GM19455 (cell line): ENCODE results near the gene SARS1.

Source experiments
- ATAC-seq: cut with Tn5 transposase; IDR thresholded peaks from one replicate; pipeline ENCODE4 v1.9.1; 2021; ENCODE audit not compliant: unreplicated experiment

Gene SARS1

DNA sequence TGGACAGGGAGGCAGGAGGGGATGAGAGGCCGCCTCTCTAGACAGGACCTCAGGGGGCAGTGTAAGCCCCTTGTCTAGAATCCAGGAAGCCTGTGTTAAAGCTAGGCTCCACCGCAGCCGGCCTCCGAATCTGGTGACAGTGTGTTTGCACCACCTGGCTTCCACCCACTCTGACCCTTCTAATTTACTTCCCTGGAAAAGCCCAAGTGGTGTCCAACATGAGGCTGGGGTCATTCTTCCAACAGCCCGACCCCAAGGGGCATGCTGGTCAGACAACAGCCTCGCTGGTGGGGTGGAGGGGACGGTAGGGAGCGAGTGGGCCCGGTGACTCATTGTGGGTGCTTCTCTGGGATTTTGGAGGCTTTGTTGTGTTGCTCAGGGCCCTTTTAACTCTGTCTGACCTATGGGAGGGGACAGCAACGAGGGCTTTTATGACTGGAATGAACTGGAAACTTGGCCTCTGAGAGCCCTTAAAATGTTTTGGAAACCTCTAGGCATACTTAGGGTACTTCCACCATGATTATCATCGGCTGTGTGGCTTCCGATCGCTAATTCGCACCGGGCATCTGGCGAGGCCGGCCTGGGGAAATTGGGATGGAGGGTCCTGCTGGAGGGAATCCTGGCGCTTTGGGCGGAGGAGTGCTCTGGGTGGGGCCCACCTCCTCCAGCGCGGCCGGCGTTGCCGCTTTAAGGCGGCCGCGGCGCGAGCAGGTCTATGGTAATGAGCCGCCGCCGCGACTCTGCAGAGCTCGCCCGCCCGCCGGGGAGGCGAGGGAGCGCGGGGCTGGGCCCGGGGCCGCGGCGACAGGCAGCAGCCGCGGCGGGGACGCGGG is 35.3 kb downstream of the SARS1 start, which contains the start of gene CELSR2:
TSS of gene CELSR2 (plus strand) at position 743 of the 833 bp plus-strand sequence. CDS start 541 bp downstream, outside the sequence.
- ATAC-seq: peak; percentile 71

DNA sequence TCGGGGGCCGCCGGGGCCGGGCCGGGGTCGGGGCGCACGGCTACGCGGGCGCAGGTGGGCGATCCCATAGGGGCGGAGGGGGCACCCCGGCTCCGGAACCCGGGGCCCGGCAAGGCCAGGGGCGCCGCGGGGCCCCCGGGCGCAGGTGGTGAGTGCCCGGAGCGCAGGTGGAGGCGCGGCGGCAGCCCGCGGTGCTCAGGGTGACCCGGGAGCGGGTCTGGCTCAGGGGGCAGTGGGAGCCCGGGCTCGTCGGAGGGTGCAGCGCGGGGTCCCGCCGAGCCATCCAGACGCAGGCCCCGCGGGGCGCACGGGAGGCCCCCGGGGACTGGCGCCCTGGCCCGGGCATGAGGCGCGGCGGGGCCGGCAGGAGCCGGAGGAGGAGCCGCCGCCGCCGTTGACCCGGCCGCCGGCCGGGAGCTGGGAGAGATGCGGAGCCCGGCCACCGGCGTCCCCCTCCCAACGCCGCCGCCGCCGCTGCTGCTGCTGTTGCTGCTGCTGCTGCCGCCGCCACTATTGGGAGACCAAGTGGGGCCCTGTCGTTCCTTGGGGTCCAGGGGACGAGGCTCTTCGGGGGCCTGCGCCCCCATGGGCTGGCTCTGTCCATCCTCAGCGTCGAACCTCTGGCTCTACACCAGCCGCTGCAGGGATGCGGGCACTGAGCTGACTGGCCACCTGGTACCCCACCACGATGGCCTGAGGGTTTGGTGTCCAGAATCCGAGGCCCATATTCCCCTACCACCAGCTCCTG is 36.1 kb downstream of the SARS1 start:
- peak; percentile 39 for ATAC-seq

DNA sequence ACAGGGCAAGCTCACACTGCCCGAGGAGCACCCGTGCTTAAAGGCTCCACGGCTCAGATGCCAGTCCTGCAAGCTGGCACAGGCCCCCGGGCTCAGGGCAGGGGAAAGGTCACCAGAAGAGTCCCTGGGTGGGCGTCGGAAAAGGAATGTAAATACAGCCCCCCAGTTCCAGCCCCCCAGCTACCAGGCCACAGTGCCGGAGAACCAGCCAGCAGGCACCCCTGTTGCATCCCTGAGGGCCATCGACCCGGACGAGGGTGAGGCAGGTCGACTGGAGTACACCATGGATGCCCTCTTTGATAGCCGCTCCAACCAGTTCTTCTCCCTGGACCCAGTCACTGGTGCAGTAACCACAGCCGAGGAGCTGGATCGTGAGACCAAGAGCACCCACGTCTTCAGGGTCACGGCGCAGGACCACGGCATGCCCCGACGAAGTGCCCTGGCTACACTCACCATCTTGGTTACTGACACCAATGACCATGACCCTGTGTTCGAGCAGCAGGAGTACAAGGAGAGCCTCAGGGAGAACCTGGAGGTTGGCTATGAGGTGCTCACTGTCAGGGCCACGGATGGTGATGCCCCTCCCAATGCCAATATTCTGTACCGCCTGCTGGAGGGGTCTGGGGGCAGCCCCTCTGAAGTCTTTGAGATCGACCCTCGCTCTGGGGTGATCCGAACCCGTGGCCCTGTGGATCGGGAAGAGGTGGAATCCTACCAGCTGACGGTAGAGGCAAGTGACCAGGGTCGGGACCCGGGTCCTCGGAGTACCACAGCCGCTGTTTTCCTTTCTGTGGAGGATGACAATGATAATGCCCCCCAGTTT is 36.9 kb downstream of the SARS1 start:
- no peak for ATAC-seq

DNA sequence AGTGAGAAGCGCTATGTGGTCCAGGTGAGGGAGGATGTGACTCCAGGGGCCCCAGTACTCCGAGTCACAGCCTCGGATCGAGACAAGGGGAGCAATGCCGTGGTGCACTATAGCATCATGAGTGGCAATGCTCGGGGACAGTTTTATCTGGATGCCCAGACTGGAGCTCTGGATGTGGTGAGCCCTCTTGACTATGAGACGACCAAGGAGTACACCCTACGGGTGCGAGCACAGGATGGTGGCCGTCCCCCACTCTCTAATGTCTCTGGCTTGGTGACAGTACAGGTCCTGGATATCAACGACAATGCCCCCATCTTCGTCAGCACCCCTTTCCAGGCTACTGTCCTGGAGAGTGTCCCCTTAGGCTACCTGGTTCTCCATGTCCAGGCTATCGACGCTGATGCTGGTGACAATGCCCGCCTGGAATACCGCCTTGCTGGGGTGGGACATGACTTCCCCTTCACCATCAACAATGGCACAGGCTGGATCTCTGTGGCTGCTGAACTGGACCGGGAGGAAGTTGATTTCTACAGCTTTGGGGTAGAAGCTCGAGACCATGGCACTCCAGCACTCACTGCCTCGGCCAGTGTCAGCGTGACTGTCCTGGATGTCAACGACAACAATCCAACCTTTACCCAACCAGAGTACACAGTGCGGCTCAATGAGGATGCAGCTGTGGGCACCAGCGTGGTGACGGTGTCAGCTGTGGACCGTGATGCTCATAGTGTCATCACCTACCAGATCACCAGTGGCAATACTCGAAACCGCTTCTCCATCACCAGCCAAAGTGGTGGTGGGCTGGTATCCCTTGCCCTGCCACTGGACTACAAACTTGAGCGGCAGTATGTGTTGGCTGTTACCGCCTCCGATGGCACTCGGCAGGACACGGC is 37.8 kb downstream of the SARS1 start:
- ATAC-seq: no peak

DNA sequence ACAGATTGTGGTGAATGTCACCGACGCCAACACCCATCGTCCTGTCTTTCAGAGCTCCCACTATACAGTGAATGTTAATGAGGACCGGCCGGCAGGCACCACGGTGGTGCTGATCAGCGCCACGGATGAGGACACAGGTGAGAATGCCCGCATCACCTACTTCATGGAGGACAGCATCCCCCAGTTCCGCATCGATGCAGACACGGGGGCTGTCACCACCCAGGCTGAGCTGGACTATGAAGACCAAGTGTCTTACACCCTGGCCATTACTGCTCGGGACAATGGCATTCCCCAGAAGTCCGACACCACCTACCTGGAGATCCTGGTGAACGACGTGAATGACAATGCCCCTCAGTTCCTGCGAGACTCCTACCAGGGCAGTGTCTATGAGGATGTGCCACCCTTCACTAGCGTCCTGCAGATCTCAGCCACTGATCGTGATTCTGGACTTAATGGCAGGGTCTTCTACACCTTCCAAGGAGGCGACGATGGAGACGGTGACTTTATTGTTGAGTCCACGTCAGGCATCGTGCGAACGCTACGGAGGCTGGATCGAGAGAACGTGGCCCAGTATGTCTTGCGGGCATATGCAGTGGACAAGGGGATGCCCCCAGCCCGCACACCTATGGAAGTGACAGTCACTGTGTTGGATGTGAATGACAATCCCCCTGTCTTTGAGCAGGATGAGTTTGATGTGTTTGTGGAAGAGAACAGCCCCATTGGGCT is 38.6 kb downstream of the SARS1 start:
- ATAC-seq: no peak

DNA sequence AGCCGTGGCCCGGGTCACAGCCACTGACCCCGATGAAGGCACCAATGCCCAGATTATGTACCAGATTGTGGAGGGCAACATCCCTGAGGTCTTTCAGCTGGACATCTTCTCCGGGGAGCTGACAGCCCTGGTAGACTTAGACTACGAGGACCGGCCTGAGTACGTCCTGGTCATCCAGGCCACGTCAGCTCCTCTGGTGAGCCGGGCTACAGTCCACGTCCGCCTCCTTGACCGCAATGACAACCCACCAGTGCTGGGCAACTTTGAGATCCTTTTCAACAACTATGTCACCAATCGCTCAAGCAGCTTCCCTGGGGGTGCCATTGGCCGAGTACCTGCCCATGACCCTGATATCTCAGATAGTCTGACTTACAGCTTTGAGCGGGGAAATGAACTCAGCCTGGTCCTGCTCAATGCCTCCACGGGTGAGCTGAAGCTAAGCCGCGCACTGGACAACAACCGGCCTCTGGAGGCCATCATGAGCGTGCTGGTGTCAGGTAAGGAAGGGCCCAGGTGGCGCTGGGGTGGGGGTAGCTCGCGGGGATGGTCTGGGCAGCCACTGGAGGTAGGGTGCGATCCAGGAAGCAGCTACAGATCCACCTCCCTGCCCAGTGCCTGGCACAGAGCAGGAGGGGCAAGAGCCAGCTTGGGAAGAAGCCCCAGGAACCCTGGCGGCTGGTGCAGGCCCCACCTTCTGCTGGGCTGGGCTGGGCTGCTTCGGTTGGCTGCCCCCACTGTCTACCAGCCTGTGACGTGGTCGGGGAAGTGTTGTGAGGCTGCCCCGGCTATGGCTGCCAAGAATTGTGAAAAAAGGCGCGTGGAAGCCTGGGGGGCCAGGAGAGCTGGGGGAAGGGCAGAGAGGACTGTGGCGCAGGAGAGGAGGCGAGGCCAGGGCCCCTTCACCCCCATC is 39.4 kb downstream of the SARS1 start:
- no peak for ATAC-seq

DNA sequence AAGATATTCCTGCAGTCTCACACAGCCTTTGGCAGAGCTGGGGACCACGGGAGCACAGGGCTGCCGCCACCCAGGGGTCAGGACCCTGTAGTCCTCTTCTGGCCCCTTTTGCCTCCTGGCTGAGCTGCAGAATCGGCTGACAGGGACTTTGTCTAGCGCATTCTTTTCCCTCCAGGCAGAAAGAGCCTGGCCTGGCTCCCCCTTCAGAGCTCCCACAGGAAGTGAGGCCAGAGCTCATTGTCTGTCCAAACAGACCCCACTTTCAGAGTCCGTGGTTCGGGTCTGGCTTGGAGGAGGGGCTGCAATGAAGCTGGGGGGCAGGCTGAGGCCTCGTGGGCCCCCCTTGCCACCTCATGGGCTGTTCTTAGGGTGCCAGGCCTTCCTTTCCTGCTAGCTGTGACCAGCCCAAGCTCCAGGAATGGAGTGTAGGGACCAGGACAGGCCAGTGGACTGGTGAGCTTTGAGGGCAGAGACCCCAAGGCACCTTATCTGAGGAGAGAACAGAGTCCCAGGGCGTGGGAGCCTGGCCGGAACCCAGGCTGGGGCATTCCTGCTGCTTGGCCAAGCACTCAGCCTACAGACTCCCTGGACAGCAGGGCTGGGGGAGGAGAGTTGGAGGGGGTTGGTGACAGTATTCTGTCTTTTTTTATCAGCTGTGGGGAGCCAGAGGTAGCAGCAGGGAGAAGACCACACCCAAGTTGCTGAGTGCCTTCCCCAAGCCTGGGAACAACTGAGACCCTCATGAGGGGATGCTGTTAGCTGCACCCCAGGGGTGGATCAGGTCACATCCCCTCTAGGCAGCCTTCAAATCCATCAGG is 40.3 kb downstream of the SARS1 start:
- no peak for ATAC-seq

DNA sequence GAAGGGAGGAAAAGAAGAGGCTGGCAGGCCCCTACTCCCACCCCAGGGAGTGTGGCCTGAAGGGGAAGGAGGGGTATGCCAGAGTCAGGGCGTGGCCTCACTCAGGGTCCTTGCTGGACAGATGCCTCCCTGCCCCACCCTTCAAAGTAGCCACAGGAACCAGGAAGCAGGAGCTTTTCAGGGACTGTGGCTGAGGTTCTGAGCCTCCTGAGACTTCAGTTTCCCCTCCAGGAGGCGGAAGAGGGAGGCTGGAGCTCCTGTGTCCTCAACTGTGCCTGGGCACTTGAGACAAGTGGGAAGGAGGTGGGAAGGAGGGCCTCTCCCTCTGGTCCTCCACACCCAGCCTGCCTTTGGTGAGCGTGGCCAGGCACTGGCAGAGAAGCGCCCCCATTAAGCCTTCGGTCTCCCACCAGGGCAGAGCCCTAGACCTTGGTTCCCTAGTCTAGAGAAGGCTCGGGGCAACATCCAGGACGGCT is 40.9 kb downstream of the SARS1 start:
- no peak for ATAC-seq

DNA sequence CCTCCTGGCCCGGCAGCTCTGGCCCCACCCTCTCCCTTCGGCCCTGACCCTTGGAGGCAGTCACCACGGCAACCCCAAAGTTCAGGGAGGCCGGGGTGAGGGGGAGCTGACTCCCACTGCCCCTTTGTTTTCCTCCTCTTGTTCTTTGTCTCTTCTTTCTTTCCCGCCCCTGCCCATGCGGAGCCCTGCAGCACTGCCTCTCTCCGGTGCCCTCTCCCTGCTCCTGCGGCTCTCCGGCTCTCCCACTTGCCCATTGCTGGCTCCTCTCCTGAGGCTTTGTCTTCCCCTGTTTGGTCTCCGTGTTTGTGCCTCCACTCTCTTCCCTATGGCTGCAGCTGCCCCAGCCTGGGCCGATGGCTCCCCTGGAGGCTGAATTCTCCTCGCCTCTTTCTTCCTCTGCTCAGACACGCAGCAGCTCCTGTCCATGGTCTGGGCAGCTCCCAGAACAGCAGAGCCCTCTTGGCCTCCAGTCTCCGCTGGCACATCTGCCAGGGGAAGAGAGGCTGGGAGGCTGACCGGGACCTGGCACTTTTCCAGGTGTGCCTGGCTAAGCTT is 41.5 kb downstream of the SARS1 start:
- no peak for ATAC-seq

DNA sequence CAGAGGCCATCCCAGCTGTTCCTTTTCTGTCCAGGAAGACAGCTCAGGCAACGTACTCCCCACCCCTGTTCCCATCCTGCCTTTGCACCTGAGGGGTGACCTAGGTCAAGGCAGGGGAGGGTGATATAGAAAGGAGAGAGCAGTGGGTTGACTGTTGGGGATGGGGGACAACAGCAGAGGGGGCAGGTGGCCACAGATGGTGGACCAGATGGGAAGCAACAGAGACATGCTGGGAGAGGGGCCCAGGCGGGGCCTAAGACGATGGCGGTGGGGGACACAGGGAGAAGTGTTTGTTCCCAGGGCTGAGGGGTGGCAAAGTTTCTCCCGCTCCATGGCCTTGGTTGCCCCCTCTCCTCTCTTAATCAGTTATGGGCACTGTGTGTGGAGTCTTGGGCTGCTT is 42.0 kb downstream of the SARS1 start:
- no peak for ATAC-seq

DNA sequence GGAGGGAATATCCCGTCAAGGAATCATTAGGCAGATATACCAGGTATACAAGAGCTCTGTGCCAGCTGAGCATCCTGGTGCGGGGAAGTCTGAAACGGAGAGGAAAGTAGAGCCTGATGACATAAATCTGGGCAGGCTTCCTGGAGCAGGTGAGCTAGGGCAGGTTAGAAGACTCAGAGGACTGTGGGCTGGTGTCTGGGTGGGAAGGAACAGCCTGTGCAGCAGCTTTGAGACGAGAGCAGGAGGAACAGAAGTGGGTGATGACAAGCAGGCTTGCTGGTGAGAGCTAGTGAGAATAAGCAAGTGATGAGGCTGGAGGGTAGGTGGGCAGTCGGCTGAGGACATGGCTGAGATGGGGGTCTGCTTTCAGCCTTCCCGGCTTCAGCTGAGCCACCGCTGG is 42.4 kb downstream of the SARS1 start:
- no peak for ATAC-seq

DNA sequence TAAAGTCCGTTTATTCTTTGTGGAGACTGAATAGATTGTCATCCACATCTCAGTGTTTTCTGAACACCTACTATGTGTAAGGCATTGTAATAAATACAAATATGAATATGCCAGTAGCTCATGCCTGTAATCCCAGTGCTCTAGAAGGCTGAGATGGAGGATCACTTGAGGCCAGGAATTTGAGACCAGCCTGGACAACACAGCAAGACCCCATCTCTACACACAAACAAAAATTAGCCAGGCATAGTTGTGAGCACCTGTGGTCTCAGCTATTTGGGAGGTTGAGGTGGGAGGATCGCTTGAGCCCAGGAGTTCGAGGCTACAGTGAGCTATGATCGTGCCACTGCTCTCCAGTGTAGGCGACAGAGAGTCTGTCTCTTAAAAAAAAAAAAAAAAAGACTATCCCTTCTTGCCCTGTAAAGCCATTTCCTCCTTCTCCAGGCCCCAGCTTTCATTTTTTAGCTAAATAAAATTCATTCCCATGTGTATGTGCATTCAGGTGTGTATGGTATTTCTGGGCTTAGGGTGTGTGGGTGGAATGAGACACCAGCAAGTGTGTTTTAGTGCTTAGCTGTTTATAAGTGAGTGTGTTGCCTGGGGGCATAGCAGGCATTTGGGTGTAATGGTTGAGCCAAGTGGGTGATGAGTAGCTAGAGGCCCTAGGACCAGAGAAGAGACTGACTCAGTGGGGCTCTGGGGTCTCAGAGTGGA is 43.4 kb downstream of the SARS1 start:
- no peak for ATAC-seq

DNA sequence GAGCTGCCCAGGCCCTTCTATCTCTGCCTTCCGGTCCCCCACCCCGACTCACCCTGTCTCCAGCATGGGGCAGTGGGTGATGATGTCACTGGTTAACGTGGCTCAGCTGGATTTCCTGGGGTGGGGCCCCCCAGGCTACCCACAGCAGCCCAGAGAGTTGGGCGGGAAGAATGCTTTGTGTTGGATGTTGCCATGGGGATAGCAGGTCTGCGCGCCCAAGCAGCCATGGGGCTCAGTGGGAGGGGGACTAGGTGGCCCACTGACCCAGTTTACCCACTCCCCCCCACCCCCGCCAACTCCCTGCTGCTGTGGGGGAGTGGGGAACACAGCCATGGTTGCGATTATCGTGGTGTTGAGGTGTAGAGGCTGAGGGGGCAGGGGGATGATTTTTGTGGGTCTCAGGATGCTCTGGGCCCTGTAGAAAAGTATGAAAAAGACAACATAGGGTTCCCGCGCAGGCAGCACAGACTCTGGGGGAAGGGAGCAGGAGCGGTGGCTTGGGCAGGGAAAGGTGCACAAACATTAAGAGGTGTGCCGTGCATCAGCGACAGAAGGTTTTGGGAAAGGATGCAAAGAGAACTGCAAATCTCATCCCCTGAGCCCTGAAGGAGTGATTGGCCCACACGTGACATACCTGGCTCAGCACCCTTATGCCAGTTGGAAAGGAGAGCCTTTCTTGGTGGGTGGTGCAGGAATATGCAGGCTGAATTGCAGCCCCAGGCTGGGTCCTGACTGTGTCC is 44.1 kb downstream of the SARS1 start:
- no peak for ATAC-seq

DNA sequence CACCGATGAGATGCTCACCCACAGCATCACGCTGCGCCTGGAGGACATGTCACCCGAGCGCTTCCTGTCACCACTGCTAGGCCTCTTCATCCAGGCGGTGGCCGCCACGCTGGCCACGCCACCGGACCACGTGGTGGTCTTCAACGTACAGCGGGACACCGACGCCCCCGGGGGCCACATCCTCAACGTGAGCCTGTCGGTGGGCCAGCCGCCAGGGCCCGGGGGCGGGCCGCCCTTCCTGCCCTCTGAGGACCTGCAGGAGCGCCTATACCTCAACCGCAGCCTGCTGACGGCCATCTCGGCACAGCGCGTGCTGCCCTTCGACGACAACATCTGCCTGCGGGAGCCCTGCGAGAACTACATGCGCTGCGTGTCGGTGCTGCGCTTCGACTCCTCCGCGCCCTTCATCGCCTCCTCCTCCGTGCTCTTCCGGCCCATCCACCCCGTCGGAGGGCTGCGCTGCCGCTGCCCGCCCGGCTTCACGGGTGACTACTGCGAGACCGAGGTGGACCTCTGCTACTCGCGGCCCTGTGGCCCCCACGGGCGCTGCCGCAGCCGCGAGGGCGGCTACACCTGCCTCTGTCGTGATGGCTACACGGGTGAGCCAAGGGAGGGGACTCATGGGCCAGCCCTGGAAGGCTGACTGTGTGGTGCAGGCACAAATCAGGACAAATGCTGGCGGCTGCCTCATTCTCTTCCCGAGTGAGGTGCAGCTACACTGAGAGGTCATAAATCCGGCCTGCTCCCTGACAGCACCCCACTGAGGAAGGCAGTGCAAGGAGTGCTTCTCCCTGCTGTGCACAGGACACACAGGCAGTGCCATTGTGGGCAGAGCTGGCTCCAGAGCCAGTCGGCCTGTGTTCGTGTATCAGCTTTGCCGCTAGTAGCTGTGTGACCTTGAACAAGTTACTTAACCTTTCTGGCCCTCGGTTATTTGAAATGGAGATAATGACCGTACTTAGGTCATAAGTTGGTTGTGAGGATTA is 45.1 kb downstream of the SARS1 start:
- ATAC-seq: no peak
